GM12878 (cell line): ENCODE measurements around the gene S100G. TPM values are rescaled to one million over a fixed set of nuclear protein-coding genes. Genes with fewer than 3 reads are reported as not detected.

Source experiments
- ATAC-seq: fragments of 200-7000 bp; cut with Tn5 transposase; 3 replicates; pipeline ENCODE4 v1.9.1; 2020; ENCODE audit warnings: mild to moderate bottlenecking, moderate library complexity
- BruUV-seq: library from RNA; stranded (reverse); fragments of 400-500 nt; replicated peaks from 2 replicates; lab custom pipeline; 2021; lab: Mats Ljungman, UMichigan
- CTCF ChIA-PET: fragments of 300-600 bp; sonication (Branson Sonifier 250); formaldehyde crosslinking; extraction: SDS; loops from one replicate; lab custom pipeline; 2021; ENCODE audit warnings: inconsistent platforms; lab: Yijun Ruan, JAX
- POLR2A ChIA-PET: fragments of 350-600 bp; formaldehyde crosslinking; extraction: SDS; loops from one replicate; lab custom pipeline; 2021; ENCODE audit warnings: inconsistent platforms; lab: Charles Lee
- RAD21 ChIA-PET: fragments of 300-600 bp; sonication (Branson Sonifier 250); formaldehyde crosslinking; loops from one replicate; lab custom pipeline; 2023; ENCODE audit warnings: antibody characterized with exemption; ENCODE audit not compliant: unreplicated experiment; lab: Charles Lee
- SMC1A ChIA-PET: fragments of 300-600 bp; sonication (Branson Sonifier 250); formaldehyde crosslinking; loops from one replicate; lab custom pipeline; 2023; ENCODE audit not compliant: unreplicated experiment, uncharacterized antibody; lab: Charles Lee
- DNase-seq: peaks from one replicate; pipeline ENCODE4 v3.0.0-alpha.2; 2011; ENCODE audit warnings: low read depth, low spot score
- FAIRE-seq: peaks from 3 replicates; lab custom pipeline; 2011; peaks lifted over from hg19 to GRCh38; lab: Jason Lieb, UNC
- H2AFZ ChIP-seq: 2 replicates; pipeline ENCODE4 v1.6.0; 2011; ENCODE audit warnings: low read depth, low read length, control low read depth; ENCODE audit not compliant: control insufficient read depth
- H3K27ac ChIP-seq: 2 replicates; pipeline ENCODE4 v1.5.1; 2011; ENCODE audit warnings: control low read depth; ENCODE audit not compliant: control insufficient read depth, insufficient read depth
- H3K27me3 ChIP-seq, 2 experiments: replicated peaks in 1 of 2; 2 replicates each; pipeline versions ENCODE4 v1.6.0 to v1.6.1; 2011; ENCODE audit warnings: low read length in 1 of 2; ENCODE audit not compliant: control insufficient read depth in 2 of 2, insufficient read depth in 2 of 2
- H3K36me3 ChIP-seq, 2 experiments: 2 replicates each; pipeline ENCODE4 v1.5.1; 2011; ENCODE audit warnings: low read length in 1 of 2; ENCODE audit not compliant: control insufficient read depth in 2 of 2, insufficient read depth in 2 of 2
- H3K4me1 ChIP-seq: 2 replicates; pipeline ENCODE4 v1.6.1; 2011; ENCODE audit warnings: mild to moderate bottlenecking, low read length, moderate library complexity, mixed read lengths; ENCODE audit not compliant: control insufficient read depth, insufficient read depth
- H3K4me2 ChIP-seq: 2 replicates; pipeline ENCODE4 v1.6.0; 2011; ENCODE audit warnings: control low read depth; ENCODE audit not compliant: control insufficient read depth, insufficient read depth
- H3K4me3 ChIP-seq: fragments of 200-600 bp; sonication (generic); 2 replicates; pipeline ENCODE4 v1.5.1; 2016
- H3K79me2 ChIP-seq: 2 replicates; pipeline ENCODE4 v1.6.0; 2011; ENCODE audit warnings: low read length; ENCODE audit not compliant: control insufficient read depth, insufficient read depth
- H3K9ac ChIP-seq: 2 replicates; pipeline ENCODE4 v1.8.0; 2011; ENCODE audit warnings: low read length, control low read depth, mixed read lengths; ENCODE audit not compliant: control insufficient read depth, insufficient read depth
- H3K9me3 ChIP-seq: replicated peaks from 3 replicates; pipeline ENCODE4 v1.5.1; 2011; ENCODE audit warnings: mild to moderate bottlenecking, low read length; ENCODE audit not compliant: control insufficient read depth, insufficient read depth
- H4K20me1 ChIP-seq: 2 replicates; pipeline ENCODE4 v1.6.0; 2011; ENCODE audit not compliant: control insufficient read depth, insufficient read depth
- BMI1 ChIP-seq: fragments of 450-650 bp; IDR thresholded peaks from 2 replicates; pipeline ENCODE4 v1.6.1; 2016; ENCODE audit warnings: mild to moderate bottlenecking, moderate library complexity, borderline replicate concordance
- CBFB ChIP-seq: IDR thresholded peaks from 2 replicates; pipeline ENCODE4 v1.6.1; 2016; ENCODE audit warnings: antibody characterized with exemption, low read depth
- CHD4 ChIP-seq: fragments of 200-600 bp; sonication (generic); IDR thresholded peaks from 2 replicates; pipeline ENCODE4 v1.6.1; 2016; ENCODE audit warnings: mild to moderate bottlenecking
- JUND ChIP-seq: IDR thresholded peaks from 2 replicates; pipeline ENCODE4 v1.6.1; 2012; ENCODE audit warnings: low read depth, mild to moderate bottlenecking, low read length, improper control_type of control experiment, moderate library complexity
- RAD21 ChIP-seq: IDR thresholded peaks from 2 replicates; pipeline ENCODE4 v1.6.1; 2011; ENCODE audit warnings: mild to moderate bottlenecking, low read depth, low read length, moderate library complexity; ENCODE audit not compliant: insufficient read depth
- SMAD1 ChIP-seq: fragments of 450-650 bp; IDR thresholded peaks from 2 replicates; pipeline ENCODE4 v1.6.1; 2018; ENCODE audit warnings: mild to moderate bottlenecking, low read depth; ENCODE audit not compliant: partially characterized antibody
- SMAD5 ChIP-seq: IDR thresholded peaks from 2 replicates; pipeline ENCODE4 v1.6.1; 2016; ENCODE audit warnings: antibody characterized with exemption, low read depth
- SUPT20H ChIP-seq: IDR thresholded peaks from 2 replicates; pipeline ENCODE4 v1.6.1; 2011; ENCODE audit warnings: low read depth, mild to moderate bottlenecking, low read length, moderate library complexity, borderline replicate concordance; ENCODE audit not compliant: control insufficient read depth
- TCF3 ChIP-seq: IDR thresholded peaks from 2 replicates; pipeline ENCODE4 v1.6.1; 2012; ENCODE audit warnings: low read depth, mild to moderate bottlenecking, low read length, borderline replicate concordance; ENCODE audit not compliant: insufficient read depth
- USF1 ChIP-seq: IDR thresholded peaks from 2 replicates; pipeline ENCODE4 v1.6.1; 2011; ENCODE audit warnings: borderline replicate concordance, low read depth, mild to moderate bottlenecking, moderate library complexity, mixed read lengths, low read length; ENCODE audit not compliant: insufficient read depth; ENCODE audit errors: extremely low read length
- ZNF687 ChIP-seq: fragments of 450-650 bp; IDR thresholded peaks from 2 replicates; pipeline ENCODE4 v1.6.1; 2017; ENCODE audit warnings: mild to moderate bottlenecking, moderate library complexity
- WGBS: methylation state at CpG from one replicate; pipeline ENCODE4 v1.1.6; 2016; ENCODE audit warnings: low lambda C conversion rate; ENCODE audit not compliant: insufficient replicate concordance, insufficient coverage; ENCODE audit errors: missing lambda C conversion rate; 5-methylcytosine and 5-hydroxymethylcytosine counted together
- in situ Hi-C: fragments of 300-500 bp; cut with MboI; formaldehyde crosslinking; loops from 9 replicates; pipeline ENCODE4 v1.14.3; 2018; ENCODE audit warnings: mixed read lengths
- intact Hi-C: fragments of 100-400 bp; cut with micrococcal nuclease; formaldehyde crosslinking; loops from one replicate; pipeline ENCODE4 v1.14.2; 2022; ENCODE audit not compliant: unreplicated experiment
- polyA plus RNA-seq, 11 experiments: library from polyadenylated mRNA; depleted of rRNA in 4 of 11; unstranded in 6 of 11; stranded (reverse) in 5 of 11; fragments of >200 nt; fragmentation: Nextera tagmentation in 4 of 11; fragmentation: Illumina TruSeq in 1 of 11; extraction: Ambion mirVana in 4 of 11; extraction: Trizol in 1 of 11; gene quantifications; 1 replicate in 1 of 11; 2 replicates in 10 of 11; pipeline versions ENCODE4 v1.2.1 to v1.2.3, GENCODE V29; 2011 to 2016; ENCODE audit warnings: inconsistent platforms in 2 of 11, missing spikeins in 2 of 11, low read depth in 1 of 11
- total RNA-seq, 4 experiments: library from RNA; depleted of rRNA in 3 of 4; stranded (reverse); fragments of >200 nt in 3 of 4; fragmentation: Illumina TruSeq in 1 of 4; extraction: Trizol in 1 of 4; gene quantifications; 2 replicates each; pipeline versions ENCODE4 v1.2.1 to v1.2.3, GENCODE V29; 2013 to 2021

Gene S100G
- total and polyA plus RNA-seq, 10 of the 15 experiments (the other 5 are each of a cell fraction or from before 2014, with no cell fraction given), result not detected

- intact Hi-C loops, result no loop called here
- Histone ChIP-seq H3K27ac (no peak overlapping the region), H2AFZ (no peak overlapping the region), H3K4me2 (no peak overlapping the region), H3K27me3 (no peaks in the 10 kb centered on the region), H3K4me3 (no peak overlapping the region), H4K20me1 (no peaks in the 10 kb centered on the region), H3K36me3 (no peaks in the 10 kb centered on the region; a peak in 1 of 4 replicates), H3K9ac (no peak overlapping the region), H3K9me3 (no peaks in the 10 kb centered on the region), H3K79me2 (no peaks in the 10 kb centered on the region), H3K4me1 (no peaks in the 10 kb centered on the region)
- RAD21 ChIA-PET, result no interaction called here
- no TSS peak for BruUV-seq
- SMC1A ChIA-PET, result no interaction called here
- ATAC-seq (no peak), FAIRE-seq (no peak), DNase-seq (no peak)
- TF ChIP-seq BMI1, result no peak
- TF ChIP-seq JUND, result no peak
- TF ChIP-seq ZNF687, result no peak
- no peak for TF ChIP-seq TCF3
- TF ChIP-seq SUPT20H, result no peak
- no peak for TF ChIP-seq SMAD5
- TF ChIP-seq CBFB, result no peak
- no peak for TF ChIP-seq USF1
- TF ChIP-seq SMAD1, result no peak
- no peak for TF ChIP-seq RAD21
- no peak for TF ChIP-seq CHD4
- CTCF ChIA-PET, result no interaction called here
- POLR2A ChIA-PET, result no interaction called here
- in situ Hi-C loops, result no loop called here
- WGBS, result 49% methylated on average over 4 of the region's 4 CpGs
Measured at GRCh38 chrX:16633754-16634153, 16.2 kb upstream of the S100G start.
